Tibial nerve (tissue), 3 donors: ENCODE results near the gene PDCD6IP.

Experiments used
- POLR2A ChIP-seq, 2 donors: fragments of 450-650 bp; IDR thresholded peaks; one replicate each; pipeline ENCODE4 v1.6.1; 2017; ENCODE audit warnings: antibody characterized with exemption in 2 of 2, mild to moderate bottlenecking in 2 of 2, moderate library complexity in 2 of 2
- TF ChIP-seq, protein P1 (sequence below), 5 experiments: fragments of 200-600 bp in 3 of 5; fragments of 450-650 bp in 2 of 5; sonication (generic) in 3 of 5; IDR thresholded peaks; one replicate each; pipeline ENCODE4 v1.5.1; 2016 to 2019; ENCODE audit warnings: antibody characterized with exemption in 5 of 5, mild to moderate bottlenecking in 3 of 5, moderate library complexity in 2 of 5

DNA sequence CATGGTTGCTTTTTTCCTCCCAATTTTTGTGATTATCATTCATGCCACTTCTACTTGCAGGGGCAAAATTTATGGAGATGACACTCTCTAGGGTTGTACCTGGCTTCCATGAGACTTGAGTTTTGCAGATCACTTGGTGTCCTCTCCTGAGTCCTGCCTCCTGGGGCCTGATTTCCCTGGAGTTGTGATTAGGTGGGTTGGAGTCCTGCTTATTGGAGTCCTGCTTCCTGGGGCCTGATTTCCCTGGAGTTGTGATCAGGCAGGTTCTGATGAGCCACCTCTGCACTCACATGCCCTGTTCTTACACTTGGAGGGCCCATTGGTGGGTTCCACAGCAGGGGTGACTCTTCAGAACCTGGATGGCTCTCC is 102.0 kb downstream of the PDCD6IP start:
- TF ChIP-seq, protein P1, sequence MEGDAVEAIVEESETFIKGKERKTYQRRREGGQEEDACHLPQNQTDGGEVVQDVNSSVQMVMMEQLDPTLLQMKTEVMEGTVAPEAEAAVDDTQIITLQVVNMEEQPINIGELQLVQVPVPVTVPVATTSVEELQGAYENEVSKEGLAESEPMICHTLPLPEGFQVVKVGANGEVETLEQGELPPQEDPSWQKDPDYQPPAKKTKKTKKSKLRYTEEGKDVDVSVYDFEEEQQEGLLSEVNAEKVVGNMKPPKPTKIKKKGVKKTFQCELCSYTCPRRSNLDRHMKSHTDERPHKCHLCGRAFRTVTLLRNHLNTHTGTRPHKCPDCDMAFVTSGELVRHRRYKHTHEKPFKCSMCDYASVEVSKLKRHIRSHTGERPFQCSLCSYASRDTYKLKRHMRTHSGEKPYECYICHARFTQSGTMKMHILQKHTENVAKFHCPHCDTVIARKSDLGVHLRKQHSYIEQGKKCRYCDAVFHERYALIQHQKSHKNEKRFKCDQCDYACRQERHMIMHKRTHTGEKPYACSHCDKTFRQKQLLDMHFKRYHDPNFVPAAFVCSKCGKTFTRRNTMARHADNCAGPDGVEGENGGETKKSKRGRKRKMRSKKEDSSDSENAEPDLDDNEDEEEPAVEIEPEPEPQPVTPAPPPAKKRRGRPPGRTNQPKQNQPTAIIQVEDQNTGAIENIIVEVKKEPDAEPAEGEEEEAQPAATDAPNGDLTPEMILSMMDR (IDR thresholded peaks at IDR 0.05): no peak
- no peak for TF ChIP-seq POLR2A (IDR thresholded peaks at IDR 0.05)
